Bone marrow (tissue), 2 donors: Measurements from ENCODE around the gene FAM210A.
A peak's percentile ranks its signal among the peaks of the same experiment; 100 is the strongest.

Source experiments
- DNase-seq, 2 donors: peaks; one replicate each; lab custom pipeline; 2025; lab: John Stamatoyannopoulos, UW

The FAM210A gene

GRCh38 chr18:13646633-13647032, 79.7 kb downstream of the FAM210A start:
- no peak for DNase-seq

GRCh38 chr18:13645093-13645492, 81.3 kb downstream of the FAM210A start:
- no peak for DNase-seq

- no peak for DNase-seq
These were observed 83.1 kb downstream of the FAM210A start for GRCh38 chr18:13643261-13643751.

GRCh38 chr18:13642440-13642827, 83.9 kb downstream of the FAM210A start:
- DNase-seq: no peak

DNA sequence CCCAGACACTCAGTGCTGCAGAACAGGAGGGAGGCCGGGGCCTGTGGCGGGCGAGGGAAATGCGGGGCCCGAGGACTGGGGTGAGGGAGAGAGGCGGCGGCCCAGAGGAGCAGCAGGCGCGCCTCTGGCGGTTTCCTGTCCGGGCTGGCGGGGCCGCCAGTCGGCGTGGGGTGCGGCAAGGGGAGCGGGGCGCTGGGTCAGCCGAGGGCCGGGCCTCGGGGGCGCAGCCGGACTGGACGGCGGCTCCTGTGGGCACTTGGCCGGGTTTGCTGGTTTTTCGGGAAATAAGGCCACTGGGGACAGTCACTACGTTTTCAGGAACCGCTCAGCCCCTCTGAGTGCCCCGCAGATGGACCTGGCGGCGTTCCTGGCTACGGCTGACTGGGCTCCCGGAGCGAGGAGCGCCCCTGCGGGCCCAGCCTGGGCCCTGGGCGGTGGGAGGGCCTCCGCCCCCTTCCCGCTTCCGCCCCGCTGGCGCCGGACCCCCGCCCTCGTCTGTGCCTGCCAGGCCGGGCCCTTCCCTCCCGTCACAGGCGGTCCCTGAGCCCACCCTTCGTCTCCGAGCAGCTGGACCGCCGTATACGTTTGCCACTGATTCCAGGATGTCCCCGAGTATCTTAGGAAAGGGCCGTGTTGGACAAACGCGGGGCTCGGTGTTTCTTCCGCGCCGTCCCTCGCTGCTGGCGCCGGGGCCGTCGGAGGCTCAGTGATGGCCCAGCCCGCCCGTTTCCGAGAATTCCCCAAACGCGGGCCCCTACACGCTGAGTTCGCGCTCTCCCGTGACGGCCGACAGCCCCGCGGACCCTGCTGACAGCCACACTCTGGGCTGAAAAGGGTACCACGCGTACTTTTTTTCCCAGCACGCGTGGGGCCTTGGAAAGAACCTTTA, 84.6 kb downstream of the FAM210A start:
- DNase-seq: no peak

DNA sequence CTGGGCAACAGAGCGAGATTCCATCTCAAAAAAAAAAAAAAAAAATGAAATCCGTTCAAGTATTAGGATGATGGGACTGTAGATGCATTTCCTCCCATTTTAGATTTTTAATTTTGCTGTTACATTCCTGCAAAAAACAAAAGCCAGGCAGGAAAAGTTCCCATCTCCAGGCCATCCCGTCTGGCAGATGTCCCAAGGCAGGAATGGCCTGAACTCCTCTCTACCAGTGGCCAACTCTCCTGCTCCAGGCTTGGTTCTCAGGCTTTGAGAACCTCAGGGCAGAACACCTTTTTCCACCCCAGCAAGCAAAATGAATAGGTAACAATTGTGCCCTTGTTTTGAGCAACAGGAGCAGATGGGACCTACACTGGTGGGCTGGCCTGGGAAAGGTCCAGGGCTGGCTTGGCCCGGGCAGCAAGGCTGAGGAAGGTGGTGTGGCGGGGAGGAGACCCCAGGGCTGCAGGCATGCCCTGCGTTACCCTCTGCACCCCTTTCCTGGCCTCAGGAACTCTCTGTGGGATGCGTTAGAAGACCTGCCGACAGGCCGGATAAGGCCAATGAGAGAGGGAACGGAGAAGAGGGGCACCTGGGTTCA, 86.0 kb downstream of the FAM210A start:
- DNase-seq: no peak

- no peak for DNase-seq
These were observed 87.4 kb downstream of the FAM210A start for GRCh38 chr18:13638719-13639595.

- no peak for DNase-seq
These were observed 91.3 kb downstream of the FAM210A start for GRCh38 chr18:13635046-13635445.

DNA sequence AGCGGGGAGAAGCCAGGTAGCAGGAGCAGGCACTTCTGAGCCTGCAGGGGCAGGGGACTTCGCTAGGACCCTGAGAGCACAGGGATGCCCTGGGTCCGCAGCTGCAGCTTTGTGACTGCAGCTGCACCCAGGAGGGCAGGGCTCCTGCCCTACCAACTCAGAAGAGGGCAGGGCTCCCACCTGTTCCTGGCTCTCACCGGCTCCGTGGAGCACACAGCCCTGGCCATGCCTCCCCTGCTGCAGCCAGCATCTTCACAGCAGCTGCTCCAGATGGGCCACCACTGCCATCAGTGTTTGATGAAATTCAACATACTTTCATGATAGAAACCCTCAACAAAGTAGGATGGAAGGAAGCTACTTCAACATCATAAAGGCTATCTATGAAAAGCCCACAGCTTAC, 92.7 kb downstream of the FAM210A start:
- DNase-seq: no peak

GRCh38 chr18:13630716-13631268, 95.6 kb downstream of the FAM210A start:
- DNase-seq: no peak

- peak in 1 of 2 donors; percentile 66 for DNase-seq
These were observed 96.3 kb downstream of the FAM210A start for GRCh38 chr18:13629841-13630715.

DNA sequence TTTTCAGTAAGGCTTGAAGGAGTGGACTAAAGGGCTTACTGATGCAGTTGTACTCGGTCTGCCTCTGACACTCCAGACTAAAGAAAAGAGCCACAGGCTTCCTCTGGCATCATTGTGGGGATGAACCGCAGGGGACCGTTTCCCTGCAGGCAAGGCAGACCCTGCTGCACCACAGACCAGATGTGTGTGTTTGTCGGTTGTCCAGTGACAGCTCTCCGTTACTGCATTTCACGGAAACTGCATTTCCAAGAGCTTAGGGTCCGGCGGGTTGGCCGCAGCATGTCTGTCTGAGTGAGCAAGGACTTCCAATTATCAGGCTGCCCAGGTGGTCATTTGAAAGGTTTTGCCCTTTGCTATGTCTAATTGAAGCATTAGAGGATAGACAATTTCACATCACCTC, 98.1 kb downstream of the FAM210A start:
- peak in 1 of 2 donors; percentile 49 for DNase-seq

- DNase-seq: no peak
These were observed 98.7 kb downstream of the FAM210A start for GRCh38 chr18:13627639-13628038.

GRCh38 chr18:13626544-13626908, 99.8 kb downstream of the FAM210A start:
- no peak for DNase-seq

GRCh38 chr18:13625843-13626543, 100.4 kb downstream of the FAM210A start:
- DNase-seq: no peak

DNA sequence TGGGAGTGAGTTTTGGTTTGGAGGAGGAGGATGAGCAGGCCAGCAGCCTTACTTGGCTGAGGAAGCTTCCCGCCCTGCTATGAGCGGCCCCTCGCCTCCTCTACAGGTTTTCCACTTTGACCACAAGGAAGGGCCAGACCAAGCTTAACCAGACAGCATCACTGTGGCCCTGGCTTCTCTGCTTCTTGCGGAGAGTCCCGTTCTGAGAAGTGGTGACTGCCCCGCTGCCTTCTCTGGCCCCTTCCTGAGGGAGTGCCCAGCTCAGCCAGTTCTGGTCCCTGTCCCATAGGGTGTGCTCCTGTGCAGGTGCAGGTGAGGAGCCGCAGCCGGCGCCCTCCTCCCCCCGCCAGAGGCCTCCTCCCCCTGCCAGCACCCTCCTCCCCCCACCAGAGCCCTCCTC, 101.0 kb downstream of the FAM210A start:
- no peak for DNase-seq

GRCh38 chr18:13624563-13625237, 101.7 kb downstream of the FAM210A start:
- DNase-seq: no peak

DNA sequence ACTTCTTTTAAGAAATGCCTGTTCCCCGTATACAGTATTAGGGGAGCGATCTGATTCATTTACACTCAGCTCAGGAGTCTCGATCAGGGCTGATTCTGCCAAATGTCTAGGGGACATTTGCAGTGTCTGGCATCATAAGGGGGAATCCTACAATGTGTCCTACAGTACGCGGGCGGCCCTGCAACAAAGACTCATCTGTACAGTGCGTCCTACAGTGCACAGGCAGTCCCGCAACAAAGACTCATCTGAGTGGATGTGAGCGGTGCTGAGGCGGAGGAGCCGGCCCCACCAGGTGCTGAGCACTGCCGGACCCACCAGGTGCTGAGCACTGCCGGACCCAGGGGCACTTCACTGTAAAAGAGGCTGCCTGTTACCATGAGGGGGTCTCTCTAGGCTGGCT, 102.5 kb downstream of the FAM210A start:
- DNase-seq: no peak

DNA sequence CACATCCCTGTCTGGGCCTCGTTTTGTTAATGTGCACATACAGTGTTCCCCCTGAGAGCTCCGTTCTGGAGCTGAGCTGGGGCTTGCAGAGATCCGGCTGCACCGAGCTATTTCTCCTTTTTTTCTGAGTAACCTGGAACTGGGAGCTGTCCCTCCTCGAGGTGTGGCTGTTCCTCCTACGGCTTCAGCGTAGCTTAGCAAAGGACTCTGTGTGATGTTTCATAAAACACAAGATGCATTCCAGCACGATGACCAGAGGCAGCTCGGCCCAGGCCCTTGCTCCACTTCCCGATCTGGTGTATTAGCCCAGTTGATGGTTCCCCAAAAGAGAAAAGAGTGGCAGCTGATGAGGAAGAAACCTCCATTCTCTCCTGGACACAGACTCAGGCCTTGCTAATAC, 103.0 kb downstream of the FAM210A start:
- no peak for DNase-seq

GRCh38 chr18:13622751-13623150, 103.6 kb downstream of the FAM210A start:
- DNase-seq: no peak
